GM18868 (cell line): ENCODE measurements around the gene OR6B2.
"Not testable (repeated sequence)": the region's sequence is repeated elsewhere in the genome, so short reads cannot be mapped to it uniquely, and the experiment has no call there.

Experiments
- ATAC-seq: cut with Tn5 transposase; IDR thresholded peaks from one replicate; pipeline ENCODE4 v1.9.1; 2021; ENCODE audit warnings: mild to moderate bottlenecking, moderate library complexity; ENCODE audit not compliant: unreplicated experiment

OR6B2 gene

DNA sequence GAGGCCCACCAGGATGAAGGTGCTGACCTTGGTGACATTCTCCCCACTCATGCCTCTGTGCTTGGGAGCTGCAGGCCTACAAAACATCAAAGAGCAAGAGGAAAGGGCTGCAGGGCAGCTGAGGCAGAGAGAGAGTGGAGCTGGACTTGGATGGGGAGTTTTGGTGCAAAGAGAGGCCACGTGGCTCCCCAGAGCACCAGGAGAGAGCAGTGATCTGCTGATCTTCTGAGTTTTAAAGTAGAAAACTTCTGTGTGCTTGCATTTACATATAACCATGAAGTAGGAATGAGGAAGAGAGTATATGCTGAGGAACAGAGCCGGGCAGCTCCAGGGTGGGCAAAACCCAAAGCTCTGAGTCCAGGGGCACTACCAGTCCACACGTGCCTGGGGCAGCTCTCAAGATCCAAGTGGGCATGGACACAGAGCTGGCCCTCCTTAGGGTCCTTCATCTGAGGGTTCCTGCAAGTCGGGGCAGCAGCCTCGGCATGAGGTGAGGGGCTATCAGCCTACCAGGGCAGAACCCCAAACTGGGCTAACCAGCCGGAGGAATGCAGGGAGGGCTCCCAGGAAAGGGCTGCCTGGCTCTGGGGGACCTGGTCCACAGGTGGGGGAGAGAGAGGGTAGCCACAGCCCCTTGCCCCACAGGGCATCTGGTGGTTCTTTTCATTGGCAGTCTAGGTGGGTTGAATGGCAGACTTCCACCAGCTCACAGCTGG, at the start of gene OR6B2:
Gene OR6B2 (minus strand): TSS at position 51 of the 716 bp plus-strand sequence. CDS start 0 bp downstream, at position 51.
- no peak for ATAC-seq

DNA sequence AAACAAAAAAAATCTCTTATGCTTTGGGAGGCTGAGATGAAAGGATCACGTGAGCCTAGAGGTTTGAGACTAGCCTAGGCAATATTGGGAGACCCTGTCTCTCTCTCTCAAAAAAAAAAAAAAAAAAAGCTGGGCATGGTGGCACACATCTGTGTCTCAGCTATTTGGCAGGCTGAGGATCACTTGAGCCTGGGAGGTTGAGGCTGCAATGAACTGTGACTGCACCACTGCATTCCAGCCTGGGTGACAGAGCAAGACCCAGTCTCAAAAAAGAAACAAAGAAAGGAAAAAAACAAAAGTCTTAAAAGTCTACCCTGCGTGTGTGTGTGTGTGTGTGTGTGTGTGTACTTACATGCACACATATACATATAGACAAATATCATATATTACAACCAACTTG, 48.4 kb upstream of the OR6B2 start:
- no peak for ATAC-seq

DNA sequence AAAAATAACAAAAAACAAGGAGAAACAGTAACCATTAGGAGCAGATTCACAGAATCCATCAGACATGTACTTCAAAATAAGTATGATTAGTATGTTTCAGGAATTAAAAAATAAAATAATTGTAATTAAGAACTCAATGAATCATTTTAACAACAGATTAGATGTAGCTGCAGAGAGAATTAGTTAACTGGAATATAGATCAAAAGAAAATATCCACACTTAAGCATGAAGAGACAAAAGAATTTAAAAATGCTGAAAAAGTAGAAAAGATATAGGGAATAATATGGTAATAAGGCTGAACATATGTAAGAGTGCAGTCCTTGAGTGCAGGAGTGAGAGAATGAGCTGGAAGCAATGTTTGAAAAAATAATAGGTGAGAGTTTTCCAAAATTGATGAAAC, 47.2 kb upstream of the OR6B2 start:
- ATAC-seq = no peak

DNA sequence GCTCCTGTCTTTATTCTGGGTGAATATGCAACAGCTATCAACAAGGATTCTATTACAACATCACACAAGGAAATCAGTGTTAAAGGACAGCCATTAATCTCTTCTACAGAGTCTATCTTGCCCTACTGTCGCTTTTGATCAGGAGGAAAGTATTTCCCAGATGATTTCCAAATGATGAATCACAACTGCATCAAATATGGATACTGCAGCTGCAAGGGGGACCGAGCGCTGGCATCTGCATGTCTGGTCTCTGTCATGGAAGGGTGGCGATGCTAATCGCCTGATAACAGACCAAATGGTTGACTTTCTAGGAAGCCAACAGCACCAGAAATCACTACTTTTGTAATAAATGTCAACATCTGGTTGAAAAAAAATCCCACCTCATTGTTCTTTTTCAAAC, 44.3 kb upstream of the OR6B2 start:
- no peak for ATAC-seq

DNA sequence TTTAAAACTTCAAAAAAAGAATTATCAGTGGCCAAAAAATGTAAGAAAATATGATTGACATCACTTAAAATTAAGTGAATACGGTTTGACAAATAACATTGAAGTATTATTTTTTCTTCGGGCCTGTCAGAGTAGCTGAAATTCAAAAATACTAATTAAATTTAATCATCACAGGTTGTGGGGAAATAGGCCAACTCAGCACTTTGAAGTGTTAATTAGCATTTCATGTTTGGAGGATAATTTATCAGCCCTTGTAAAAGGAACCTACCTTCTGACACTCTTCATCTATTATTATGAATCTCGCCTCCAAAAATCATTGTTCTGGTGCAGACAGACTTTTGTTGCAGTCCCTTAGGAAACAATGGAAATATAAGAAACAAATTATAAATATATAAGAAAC, 40.7 kb upstream of the OR6B2 start:
- ATAC-seq = no peak

DNA sequence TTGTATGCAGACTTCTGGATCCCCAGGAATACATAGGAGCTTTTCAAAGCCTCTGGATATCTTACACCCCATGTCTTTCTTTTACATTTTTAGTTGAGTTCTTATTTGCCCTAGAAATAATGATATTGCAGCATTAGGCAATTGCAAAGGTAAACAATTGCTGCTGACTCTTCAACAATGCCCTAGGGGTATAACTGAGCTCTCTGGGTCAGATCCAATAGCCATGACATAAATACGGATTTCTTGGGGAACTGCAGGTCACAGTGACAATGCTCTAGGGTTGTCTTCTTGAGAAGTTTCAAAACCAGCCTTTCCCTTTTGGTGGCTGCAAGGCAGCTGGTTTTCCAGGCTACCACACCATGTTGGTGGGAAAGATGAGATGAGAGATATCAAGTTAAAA, 39.6 kb upstream of the OR6B2 start:
- no peak for ATAC-seq

DNA sequence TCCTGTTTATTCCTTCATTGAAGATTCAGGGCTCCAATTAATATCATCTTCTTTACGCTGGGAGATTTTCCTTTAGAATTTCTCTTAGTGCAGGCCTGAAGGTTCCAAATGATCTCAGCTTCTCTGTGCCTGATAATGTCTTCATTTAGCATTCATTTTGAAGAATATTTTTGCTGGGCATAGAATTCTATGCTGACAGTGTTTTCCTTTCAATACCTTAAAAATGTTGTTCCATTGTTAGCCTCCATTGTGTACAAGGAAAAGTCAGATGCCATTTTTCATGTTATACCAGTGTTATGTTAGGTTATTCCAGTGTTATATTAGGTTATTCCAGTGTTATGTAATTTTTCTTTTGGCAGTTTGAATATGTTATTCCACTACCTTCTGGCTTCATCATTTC, 38.0 kb upstream of the OR6B2 start:
- ATAC-seq = no peak

DNA sequence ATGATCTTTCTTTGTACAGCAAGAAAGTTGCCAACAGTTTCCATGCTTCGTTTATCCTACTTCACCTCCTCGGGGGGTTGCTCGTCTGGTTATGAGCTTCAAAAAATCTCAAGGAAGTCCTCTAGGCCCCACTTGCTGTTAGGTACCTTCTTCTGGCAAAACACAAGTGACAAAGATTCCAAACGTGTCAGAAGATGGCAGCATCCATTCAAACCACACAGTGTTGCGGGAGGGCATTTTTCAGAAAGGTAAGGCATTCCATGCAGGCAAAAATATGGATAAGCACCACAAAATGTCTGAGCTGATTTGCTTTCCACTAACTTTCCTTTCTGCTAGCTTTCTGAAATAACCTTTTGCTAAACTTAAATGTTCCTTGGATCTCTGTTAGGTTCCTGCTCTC, 36.3 kb upstream of the OR6B2 start:
- ATAC-seq = no peak

DNA sequence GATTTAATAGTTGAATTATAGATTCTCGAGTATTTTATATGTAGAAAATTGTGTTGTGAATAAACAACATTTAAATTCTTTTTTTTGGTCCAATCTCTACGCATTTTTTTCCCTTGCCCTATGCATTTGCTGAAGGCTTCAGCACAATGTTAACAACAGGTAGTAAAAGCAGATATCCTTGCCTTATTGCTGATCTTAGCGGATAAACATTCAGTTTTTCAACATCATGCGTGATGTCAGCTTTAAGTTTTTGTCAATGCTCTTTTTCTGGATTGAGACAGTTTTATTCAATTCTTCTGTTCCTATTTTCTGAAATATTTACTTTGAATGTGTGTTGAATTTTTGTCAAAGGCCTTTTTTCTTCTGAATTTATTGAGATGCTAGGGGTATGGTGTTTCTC, 34.7 kb upstream of the OR6B2 start:
- ATAC-seq = no peak

DNA sequence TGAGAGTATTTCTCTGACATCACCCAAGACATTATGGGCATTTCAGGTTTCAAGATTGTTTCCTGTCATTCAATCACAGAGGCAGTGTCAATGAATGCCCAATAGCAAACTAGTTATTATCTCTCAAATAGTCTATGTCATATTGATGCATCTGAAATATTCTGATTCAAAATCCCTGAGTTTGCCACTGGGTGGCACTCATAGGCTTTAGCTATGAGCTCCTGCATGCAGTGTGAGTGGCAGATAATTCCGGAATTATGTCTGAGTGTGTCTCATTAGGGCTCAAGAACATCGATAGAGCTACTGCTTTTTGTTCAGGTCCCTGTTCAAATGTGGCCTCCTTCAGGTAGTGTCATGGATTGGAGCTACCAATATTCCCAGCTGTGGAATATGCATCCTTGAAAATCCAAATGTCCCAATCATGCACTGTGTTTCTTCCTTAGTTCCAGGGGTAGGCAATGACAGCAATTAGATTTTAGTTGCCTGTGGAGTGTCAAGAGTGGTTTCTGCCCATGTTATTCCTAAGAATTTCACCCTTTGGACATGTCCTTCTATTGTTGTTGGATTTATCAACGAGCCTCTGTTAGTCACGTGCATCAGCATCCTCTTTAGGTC, 30.9 kb upstream of the OR6B2 start:
- no peak for ATAC-seq

DNA sequence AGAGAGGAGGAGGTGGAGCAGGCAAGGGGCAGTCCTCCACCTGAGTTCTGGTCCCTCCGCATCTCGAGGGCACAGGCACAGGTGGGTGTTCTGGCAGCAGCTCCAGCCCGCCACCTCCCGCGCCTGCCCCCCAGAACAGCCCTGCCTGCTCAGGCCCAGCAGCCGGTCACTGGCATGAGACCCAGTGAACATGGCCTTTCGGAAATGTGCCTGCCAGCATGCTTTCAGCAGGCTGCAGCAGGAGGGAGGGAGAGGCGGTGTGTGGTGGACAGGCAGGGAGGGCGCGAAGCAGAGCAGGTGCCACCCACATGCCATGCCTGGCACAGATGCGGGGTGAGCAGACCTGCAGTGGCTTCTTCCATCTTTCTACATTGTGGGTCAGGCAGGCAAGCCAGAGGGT, 26.4 kb upstream of the OR6B2 start:
- ATAC-seq = no peak

DNA sequence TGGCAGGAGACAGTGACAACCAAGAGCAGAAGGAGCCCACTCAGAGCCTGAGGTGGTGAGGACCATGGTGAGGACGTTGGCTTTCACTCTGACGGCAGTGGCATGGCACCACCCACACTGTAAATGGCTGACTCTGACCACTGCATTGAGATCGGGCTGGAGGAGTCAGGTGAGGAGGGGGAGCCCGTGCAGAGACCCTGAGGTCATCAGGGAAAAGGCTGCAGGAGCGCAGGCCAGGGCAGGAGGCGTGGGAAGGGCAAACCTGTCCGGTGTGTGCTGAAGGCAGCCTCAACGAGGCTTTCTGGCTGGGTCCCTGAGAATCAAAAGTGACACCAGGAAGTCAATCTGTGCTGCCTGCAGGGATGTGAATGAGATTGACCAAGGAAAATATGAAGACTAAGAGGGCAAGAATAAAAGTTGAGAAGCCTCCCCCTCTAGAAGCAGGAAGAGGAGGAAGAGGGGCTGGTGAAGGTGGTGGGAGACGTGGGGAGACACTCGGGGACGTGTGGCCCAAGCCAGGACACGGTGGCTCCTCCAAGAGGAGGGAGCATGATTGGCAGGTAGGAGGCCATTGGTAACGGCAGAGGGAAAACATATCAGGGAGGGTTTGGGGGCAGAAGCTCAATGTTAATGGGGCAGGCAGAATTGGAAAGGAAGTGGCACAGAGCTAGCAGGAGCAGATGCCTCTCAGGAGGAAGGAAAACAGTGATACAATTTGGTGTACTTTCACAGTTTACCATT, 25.1 kb upstream of the OR6B2 start:
- no peak for ATAC-seq

DNA sequence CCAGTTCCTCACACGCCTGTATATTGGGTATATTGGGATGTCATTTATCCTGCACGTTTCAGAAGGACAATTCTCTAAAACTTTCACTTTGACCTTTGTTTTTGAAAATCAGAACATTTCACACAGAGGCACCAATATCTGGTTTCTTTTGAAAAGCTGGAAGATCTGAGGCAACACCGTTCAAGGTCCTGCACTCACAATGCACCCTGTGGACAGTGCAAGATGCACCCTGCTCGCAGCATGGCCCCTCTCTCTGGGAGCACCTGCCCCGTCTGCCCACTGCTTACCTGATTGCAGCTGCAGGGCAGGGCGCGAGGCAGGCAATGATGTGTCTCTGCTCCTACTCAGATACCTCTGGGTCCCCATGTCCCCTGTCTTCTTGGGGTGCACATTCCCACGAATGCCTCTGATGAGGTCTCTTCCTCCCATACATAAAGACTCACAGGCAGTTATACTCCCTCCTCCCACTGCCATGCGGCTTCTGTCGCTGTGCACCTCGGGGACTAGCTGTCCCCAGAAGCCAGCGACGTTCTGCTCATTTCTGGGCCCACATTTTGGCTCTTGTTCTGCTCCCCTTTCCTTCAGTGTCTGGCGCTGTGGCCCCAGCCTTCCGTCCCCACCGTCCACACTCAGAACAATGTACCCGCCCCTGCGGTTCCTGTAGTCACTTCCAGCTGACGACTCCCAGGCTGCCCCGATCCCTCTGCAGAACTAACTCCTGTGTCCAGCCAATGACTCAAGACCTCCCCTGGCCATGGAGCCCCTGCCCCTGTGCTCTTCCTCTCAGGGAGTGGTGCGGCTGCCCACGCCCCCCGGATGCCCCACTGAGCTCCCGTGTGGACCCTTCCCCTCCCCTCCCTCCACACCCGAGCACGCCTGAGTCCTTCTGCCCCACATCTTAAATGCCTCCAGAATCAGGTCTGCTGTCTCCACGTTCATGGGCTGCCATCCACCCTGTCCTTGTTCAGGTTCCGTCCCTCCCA, 23.2 kb upstream of the OR6B2 start, which contains the start of gene OR6B3:
Gene OR6B3 (minus strand): TSS at position 349 of the 983 bp plus-strand sequence.
- ATAC-seq = no peak

DNA sequence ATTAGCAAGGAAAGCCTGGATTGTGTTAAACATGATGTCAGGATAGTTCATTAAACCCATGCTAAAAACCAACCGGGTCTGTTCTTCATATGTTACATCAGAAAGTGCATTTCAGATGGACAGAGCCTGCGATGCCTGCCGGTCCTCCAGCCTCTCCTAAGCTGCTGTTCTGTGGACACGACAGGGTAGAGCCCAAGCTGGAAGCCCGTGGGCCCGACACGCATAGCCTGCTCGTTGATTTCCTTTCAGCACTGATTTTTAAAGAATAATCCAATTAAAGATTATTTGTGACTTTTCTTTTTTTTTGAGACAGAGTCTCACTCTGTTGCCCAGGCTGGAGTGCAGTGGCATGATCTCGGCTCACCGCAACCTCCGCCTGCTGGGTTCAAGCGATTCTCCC, 22.3 kb upstream of the OR6B2 start:
- no peak for ATAC-seq

DNA sequence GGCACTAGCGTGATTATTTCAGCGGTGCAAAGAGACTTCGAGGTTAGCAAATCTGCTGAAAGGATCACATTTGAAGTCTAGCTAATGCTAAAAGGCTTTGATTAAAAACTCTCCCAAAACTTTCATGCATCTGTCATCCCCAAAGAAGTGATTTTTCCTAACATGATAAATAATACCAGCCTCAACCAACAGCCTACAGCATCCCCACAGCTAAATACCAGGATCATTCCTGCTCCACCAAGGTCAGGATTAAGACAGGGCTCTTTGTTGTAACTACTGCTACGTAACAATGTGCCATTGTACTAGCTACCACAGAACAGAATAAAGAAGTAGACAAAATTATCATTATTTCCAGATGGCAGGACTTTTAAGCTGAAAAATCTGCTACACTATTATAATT, 21.5 kb upstream of the OR6B2 start:
- ATAC-seq = no peak

DNA sequence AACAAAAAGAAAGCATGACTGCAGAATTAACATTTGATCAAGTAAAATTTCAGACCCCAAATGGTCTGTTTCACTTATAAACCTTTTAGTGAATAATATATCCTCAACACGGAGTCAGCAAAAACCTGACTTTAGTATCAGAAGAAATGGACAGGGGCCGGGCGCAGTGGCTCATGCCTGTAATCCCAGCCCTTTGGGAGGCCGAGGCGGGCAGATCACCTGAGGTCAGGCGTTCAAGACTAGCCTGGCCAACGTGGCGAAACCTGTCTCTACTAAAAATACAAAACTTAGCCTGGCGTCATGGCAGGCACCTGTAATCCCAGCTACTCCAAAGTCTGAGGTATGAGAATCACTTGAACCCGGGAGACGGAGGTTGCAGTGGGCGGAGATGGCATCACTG, 20.0 kb upstream of the OR6B2 start:
- ATAC-seq = no peak

DNA sequence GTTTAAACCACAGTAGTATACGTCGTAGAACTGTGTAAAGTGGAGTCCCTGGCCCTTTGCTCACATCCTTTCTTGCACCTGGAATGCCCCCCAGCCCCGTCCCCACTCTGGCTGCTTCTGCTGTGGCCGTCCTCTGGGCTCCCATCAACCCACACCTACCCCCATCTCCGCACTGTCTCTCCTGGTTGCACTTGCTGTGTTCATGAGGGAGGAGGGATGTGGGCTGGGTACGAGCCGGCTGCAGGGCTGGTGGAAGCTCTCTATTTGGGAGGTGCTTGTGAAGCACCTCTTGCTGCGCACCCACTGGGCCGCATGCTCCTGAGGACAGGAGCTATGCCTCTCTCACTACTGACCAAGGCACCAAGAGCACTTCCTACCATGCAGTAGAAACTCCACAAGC, 18.0 kb upstream of the OR6B2 start:
- no peak for ATAC-seq

DNA sequence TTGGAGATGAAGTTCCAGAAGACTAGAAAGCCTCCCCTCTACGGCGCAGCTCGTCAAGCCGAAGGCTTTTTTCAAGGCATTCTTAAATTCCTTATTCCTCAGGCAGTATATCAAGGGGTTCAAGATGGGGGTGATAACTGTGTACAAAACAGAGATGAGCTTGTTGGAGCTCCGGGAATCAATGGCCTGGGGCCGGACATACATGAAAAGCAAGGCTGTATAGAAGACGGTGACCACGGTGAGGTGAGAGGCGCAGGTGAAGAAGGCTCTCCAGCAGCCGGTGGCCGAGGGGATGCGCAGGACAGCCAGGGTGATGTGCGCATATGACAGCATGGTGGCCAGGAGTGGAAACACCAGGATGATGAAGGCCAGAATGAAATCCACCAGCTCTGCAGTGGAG, 14.9 kb upstream of the OR6B2 start:
- ATAC-seq = no peak

DNA sequence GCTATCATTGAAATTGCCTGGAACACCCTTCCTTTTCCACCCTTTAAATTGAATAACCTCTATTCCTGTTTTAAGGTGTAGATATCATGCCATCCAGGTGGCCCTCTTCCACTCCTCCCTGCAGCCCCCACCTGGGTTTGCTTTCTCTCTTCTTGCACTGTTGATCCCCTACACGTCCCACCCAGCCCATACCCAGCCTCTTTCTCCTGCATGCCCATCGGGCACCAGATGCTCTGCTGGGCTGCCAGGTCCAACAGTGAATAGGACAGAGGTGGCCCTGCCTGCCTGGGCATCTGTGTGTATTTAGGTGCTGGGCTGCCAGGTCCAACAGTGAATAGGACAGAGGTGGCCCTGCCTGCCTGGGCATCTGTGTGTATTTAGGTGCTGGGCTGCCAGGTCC, 13.9 kb upstream of the OR6B2 start:
- not testable (repeated sequence) for ATAC-seq

DNA sequence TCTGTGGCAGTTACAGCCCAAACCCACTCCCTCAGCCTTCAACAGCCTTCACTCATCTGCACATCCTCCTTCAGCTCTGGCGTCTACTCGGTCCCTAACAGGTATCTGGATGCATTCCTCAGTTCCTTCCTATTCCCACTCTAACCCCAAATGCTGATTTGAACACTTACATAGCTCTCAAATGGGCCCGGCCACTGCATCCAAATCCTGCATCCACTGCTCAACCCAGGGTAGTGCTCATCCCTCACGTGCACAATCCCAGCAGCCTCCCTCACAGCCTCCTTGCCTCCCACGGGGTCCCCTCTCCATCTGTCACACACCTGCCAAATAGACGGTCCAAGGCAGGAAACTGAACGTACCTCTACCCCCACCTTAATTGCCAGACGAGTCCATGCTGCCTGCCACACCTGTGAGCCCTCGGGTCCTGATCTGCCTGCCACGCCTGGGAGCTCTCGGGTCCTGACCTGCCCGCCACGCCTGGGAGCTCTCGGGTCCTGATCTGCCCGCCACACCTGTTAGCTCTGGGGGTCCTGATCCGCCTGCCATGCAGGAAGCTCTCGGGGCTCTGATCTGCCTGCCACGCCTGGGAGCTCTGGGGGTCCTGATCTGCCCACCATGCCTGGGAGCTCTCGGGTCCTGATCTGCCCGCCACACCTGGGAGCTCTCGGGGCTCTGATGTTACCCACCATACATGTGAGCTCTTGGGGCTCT, 13.2 kb upstream of the OR6B2 start:
- no peak for ATAC-seq
